HG02870 (cell line): ENCODE results near the gene RAB26.

Experiments
- ATAC-seq: cut with Tn5 transposase; IDR thresholded peaks from one replicate; pipeline ENCODE4 v1.9.1; 2021; ENCODE audit warnings: mild to moderate bottlenecking, moderate library complexity; ENCODE audit not compliant: unreplicated experiment

The RAB26 gene

DNA sequence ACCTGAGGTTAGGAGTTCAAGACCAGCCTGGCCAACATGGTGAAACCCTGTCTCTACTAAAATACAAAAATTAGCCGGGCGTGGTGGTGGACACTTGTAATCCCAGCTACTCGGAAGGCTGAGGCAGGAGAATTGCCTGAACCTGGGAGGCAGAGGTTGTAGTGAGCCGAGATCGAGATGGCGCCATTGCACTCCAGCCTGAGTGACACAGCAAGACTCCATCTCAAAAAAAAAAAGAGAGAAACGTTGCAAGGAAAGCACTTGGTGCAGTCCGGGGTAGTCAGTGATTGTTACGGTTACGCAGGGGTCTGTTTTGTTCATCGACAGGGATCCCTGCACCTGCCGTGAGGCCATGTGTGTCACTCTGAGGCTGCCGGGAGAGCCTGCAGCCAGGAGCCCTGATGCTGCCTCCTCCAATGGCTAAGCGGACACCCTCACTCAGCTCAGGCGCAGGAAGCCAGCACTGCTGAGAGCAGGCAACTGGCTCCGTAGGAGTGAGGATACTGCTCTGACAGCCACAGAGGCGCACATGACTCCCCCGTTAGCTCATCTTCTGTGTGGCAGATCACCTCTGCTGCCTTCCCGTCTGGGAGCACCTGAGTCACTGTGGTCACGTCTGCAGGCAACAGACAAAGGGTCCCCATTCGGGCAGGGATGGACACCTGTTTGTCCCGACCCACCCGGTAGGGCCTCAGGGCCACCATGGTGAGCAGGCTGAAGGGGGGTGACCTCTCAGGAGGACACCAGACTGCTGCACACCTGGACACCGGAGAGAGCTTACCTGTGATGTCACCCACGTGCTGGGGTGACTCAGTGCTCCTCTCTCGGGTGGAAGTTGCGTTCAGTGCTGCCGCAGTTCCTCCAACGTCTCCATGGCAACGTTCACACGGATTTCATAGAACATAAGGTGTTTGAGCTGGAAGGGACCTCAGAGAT, 5.2 kb upstream of the RAB26 start:
- no peak for ATAC-seq

DNA sequence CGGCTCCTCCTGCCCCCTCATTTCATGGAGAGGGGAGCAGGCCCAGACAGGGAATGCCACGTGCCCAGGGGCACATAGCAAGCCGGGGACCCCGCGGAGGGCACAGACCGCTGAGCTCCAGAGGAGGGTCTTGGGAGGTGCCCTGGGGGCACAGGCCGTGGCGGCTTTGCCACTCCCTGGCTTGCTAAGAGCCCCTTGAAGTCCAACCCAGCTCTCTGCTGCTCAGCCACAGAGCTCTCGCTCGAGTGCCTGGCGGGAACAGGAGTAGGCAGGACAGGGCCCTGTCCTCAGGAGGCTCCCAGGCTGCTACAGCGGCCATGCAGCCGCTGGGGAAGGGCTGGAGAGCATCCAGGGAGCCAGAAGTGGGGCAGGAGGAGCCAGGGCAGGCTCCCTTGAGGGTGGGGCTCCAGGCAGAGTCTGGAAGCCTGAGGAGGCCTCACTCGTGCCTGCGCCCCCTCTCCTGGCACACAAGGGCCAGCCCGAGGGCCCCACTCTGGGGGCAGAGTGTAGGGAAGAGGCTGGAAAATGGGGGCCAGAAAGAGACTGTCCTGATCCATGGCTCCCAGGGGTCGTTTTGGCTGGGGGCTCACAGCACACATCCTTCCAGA, 4.4 kb upstream of the RAB26 start:
- ATAC-seq = no peak

DNA sequence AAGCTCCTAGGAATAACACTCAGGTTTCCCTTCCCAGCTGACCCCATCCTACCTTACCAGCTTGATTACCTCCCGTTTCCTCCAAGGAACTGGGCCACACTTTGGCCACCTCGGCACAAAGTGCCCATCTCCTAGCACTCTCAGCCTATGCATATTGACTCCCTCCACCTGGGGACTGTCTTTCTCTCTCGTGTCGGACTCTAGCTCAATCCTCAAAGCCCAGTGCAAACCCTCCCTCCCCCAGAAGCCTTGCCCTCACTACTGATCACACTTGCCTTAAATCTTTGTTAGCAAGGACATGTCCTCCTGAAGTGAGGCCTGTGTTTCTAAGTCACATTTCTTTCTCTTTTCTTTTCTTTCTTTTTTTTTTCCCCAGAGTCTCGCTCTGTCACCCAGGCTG, 2.6 kb upstream of the RAB26 start:
- no peak for ATAC-seq

DNA sequence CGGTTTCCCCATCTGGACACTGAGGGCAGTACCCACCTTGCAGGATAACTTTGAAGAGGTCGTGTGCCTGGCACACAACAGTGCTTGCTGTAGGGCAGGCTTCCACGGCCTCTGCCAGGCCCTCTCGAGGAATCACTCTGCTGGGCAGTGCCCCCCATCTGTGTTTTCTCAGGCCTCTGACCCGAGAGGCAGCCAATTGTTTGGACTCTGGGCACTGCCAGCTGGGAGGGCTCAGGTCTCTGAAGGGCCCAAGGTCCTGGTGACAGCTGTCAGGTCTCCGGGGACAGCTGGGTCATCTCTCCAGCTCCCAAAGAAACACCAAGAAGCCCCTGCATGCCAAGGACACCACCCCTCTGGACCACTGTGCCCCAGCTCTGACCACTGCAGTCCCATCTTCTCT, 1.0 kb upstream of the RAB26 start:
- ATAC-seq = no peak

DNA sequence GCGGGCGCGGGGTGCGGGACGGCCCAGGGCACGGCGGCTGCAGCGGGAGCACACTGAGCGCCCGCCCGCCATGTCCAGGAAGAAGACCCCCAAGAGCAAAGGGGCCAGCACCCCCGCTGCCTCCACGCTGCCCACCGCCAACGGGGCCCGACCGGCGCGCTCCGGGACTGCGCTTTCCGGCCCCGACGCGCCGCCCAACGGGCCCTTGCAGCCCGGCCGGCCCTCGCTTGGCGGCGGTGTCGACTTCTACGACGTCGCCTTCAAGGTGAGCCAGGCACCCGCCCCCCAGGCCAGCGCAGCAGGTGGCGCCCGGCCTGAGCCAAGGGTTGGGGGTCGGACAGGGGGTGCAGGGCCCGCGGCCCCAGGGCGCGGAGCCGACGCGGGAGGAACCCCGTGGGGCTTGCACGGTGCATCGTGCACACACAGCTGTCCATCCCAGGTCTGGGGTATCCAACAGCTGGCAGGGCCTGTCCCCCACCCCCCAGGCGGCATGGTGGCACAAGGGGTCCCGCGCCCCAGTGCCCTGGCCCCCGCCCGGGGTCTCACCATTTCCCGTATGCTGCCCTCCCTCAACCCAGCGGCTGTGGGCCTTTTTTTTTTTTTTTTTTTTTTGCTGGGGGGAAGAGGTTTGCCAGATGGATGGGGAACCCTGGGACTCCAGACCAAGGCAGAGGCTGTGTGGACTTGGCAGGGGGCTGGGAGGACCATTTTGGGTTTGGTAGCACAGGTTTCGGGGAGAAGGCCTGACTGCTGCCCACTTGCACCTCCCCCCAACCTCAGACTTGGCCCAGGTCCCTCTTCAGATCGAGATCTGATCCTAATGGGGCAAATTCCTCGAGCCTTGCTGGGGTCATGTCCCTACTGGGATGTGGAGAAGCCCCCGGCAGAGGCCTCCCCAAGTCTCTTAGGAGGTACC, 547 bp downstream of the RAB26 start:
- ATAC-seq = no peak

DNA sequence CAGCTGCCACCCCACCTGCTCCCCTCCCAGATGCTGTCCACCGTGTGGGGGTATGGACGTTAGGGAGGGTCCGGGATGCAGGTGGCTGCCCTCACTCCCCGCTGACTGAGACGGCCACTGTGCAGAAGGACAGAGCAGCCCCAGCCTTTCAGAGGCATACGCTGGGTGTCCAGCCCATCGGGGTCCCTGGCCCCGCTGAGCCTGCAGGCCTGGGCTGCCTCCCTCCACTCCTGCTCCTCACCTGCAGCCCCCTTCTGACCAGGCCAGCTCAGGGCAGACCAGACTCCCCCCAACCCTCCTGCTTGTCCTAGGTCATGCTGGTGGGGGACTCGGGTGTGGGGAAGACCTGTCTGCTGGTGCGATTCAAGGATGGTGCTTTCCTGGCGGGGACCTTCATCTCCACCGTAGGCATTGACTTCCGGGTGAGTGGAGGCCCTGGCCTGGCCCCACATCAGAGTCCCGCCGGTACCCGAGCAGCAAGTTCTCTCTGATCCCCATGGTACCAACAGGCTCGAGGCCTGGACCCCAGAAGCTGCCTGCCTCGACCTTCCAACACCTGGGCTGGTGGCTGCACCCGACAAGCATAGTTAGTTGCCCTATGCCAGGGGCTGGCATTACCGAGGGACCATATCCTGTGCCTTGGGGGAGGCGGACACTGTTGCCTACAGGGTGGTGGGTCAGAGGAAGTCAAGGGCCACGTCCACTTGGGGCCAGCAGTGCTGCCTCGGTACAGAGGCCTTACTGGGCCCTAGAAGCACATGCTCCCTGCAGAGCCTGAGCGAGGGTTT, 1.4 kb downstream of the RAB26 start:
- no peak for ATAC-seq

DNA sequence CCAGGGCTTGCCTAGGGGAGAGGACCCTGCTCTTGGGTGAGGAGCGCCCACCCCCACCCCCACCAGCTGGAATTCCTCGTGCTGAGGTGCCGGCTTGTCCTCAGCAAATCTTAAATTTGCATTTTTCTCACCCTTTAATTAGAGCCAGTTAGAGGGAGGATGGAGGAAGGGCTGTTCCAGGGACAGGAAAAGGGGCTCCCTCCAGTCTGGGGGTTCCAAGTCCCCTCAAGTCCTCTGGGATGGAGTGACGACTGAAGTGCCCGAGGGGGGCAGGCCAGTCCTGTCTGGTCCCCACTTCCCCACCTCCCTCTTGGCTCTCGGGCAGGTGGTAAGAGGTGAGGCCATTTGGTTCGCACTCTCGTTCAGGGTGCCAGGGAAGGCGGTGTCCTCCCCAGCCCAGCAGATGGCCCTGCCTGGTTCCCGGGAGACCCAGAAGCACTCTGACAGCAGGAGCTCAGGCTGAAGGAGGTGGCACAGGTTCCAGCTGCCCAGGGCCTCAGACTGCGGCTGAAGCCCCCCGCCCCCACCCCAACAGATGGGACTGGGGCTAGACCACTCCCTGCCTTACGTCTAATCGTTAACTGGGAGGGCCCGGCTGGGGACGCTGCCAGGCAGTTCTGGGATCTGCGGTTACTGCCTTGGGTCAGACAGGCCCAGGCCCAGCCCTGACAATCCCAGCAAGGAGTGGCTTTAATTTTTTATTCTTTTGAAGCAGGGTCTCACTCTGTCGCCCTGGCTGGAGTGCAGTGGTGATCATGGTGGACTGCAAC, 2.2 kb downstream of the RAB26 start:
- no peak for ATAC-seq

DNA sequence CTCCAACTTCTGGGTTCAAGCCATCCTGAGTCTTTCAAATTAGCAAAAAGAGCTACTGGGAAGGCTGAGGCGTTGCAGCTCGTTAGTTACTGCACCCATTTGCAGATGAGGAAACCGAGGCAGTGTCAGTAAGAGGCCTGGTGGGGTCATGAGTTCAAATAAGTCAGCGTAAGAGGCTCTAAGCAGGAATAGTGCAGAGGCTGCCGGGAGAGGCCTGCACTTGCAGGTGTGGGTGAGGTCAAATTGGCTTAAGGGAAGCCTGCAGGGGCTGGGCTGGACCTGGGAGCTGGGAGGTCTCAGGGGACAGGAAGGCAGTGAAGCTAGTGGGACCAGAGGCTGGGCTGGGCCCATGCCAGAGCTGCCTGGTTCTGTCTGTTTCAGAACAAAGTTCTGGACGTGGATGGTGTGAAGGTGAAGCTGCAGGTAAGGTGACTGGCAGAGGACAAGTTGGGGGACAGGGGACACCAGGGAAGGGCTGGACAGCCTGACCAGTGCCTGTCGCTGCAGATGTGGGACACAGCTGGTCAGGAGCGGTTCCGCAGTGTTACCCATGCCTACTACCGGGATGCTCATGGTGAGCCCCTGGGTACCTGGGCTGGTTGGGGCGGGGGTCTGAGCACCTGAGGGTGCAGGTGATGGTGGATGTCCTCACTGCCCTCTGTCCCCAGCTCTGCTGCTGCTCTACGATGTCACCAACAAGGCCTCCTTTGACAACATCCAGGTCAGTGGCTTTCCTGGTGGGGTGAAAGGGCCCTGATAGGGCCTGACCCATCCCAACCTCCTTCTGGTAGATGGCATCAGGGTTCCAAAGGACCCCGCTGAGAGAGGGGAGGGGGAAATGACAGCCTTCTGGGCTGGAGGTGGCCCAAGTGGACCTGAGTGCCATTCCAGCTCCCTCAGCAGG, 3.0 kb downstream of the RAB26 start:
- no peak for ATAC-seq

DNA sequence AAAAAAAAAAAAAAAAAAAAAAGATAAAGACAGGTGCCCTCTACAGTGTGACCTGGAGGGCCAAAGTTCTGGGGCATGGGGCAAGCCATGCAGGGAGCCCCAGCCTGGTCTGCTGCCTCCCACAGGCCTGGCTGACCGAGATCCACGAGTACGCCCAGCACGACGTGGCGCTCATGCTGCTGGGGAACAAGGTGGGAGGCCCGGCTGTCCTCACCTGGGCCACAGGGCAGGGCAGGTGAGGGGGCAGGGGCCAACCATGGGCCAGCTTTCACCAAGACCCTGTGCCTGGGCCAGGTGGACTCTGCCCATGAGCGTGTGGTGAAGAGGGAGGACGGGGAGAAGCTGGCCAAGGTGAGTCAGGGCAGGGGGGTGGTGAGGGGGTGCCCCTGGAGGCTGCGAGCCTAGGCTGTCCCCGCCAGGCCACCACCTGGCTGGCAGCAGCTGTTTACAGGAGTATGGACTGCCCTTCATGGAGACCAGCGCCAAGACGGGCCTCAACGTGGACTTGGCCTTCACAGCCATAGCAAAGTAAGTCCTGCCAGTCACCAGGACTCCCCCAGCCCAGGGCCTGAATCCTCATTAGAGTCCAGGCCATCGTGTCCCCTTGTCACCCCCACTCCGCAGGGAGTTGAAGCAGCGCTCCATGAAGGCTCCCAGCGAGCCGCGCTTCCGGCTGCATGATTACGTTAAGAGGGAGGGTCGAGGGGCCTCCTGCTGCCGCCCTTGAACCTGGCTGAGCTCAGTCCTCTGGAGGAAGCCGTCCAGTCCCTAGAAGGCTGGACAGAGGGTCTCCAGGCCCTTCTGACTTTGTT, 4.5 kb downstream of the RAB26 start:
- ATAC-seq = no peak

DNA sequence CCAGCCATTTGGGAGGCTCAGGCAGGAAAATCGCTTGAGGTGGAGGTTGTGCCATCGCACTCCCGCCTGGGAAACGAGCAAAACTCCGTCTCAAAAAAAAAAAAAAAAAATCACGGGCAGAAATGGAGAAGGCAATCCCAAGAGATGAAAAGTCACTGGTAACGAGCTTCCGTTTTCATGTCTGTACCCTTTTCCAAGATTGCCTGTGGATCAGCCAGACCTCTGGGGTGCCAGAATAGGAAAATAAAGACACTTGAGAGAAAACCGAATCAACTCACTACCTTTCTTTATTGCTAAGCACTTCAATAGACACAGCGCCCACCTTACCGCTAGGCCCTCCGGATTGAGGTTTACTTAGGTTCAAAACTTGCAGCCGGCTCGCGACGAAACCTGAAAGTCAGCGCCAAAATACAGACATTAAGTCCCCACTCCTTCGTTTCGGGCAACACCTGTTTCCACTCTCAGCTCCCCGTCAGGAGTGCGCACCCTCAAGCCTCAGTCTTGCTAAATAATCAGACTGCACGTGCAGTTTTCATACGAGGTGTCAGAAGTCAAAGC, 6.2 kb downstream of the RAB26 start:
- ATAC-seq = no peak

DNA sequence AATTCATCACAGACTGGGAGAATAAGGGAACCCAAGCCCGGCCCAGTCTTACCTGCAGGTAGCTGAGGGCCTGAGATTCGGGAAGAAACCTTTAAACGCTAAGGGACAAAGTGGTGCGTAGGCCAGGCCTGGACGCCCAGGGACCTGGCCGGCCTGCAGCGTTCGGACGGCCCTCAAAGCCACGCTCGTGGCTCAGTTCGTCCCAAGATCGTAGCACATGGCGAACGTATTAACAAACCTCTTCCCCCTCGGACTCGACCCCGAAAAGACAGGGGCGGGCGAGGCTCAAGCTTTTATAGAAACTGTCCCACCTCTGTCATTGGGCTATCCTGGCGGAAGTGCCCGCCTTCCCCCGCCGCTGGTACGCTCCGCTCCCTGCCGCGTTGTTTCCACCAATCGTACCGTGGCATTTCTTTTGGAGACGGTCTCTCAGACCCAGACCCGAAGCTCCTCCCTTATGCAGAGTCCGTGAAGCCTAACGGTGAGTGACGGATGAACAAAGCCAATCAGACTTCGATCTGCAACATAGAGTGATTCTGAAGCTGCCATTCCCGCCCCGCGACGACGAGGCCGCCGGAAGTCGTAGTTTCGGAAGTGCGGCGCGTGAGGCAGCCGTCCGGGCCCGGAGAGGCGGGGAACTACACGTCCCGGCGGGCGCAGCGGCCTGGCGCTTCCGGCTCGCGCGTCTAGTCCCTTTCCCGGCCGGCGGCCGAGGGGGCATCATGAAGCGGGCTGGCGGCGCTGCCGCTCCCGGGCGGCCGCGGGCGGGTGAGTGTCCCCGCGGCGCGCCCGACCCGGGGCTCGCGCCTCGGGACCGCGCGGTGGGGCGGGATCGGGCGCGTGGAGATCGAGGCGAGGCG, 6.9 kb downstream of the RAB26 start, which contains the start of gene TRAF7:
TSS of gene TRAF7 (plus strand) at position 692 of the 860 bp plus-strand sequence. CDS start 8,139 bp downstream, outside the sequence.
- peak; percentile 83 for ATAC-seq

DNA sequence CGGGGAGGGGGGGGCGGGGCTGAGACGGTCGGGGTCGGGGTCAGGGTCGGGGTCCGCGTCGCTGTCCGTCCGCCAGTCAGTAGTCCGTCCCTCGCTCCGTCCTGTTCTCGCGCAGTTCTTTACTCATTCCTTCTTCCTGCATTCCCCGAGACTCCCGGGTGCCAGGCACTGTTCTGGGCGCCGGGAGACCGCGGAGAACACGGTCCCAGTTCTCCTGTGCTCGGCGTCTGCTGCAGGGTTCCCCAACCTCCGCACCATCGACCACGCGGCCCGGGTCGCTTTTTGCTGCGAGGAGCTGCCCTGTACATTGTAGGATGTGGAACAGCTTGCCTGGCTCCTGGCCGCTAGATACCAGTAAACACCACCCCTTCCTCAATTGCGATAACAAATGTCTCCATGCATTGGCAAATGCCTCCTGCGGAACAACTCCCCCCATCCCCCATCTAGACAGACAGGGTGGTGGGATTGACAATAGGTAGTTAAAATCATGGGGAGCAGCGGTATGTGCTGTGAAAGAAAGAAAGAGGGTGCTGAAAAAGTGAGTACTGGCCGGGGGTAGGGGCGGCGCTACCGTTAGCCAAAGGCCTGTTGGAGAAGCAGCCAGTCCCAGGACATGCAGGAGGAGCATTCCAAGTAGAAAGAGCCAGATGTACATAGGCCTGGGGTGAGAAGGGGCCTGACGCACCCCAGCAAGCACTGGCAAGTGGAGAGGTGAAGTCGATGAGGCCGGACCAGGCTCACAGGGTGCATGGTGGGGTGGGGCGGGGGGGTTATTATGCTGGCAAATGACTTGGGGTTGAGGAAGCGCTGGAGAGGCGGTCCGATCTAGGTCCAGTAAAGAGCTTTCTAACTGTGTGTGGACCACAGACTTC, 7.8 kb downstream of the RAB26 start:
- no peak for ATAC-seq

DNA sequence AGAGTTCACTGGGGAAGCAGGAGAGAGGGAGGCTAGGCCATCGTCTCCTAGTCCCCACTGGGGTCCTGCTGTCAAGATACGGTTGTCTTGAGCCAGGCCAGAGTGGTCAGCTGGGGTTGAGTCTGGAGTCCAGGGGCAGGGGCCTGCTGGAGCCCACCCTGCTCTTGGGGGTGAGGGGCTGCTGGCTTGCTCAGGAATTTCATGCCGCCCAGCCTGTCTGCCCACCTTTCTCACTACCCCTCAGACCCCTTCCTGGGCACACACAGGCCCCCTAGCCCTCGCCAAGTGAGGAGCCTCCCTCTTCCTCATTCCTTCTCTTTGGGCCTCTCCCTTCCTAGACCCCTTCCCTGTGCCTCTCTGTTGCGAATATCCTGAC, 8.4 kb downstream of the RAB26 start:
- ATAC-seq = no peak

DNA sequence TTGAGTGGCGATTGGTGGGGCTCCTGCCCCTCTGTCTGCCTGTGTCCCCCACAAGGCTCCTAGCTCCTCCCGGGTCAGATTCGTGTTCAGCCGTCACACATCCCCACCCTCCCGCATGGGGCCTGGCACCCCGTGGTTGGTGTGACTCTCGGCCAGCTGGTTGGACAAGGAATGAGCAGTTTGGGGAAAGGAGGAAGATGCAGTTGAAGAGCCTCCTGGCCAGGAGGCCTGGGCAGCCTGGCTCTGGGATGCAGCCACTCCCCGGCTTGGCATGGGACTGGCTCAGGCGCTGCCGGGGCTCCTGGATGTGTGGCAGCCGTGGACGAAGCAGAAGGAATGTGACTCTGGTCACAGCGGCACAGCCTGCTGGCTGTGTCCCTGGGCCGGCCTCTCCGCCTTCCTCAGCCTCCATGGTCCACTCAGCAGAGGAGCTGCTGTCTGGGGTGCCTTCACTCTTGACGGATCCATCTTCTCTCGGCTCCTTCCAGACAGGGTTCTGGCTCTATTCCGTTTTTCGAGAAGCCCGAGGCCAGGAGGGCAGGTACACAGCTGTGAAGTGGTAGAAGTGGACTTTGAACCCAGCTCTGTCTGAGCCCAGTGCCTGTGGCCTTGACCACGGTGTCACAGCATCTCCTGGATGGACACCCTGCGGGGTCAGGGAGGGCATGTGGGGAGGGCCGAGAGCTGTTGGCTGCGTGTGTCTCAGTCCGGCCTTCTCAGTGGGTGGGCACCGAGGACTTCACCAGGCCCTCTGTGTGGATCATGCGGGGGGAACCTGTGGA, 9.2 kb downstream of the RAB26 start:
- ATAC-seq = no peak

DNA sequence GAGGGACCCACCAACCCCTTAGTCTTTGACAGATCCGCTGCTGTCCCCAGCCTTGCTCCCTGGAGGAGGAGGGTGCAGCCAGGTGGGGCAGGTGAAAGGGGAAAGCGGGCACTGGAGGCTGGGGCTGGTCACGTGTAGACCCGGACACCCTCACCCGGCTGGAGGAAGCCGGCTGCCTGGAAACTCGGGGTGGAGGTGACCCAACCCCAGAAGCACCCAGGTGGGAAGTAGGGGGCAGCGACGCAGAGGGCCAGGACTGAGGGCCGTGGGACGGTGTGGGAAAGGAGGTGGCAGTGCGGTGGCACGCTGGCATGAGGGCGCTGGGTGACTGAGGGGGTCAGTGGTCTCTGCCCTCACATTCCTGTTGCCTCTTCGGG, 9.8 kb downstream of the RAB26 start:
- ATAC-seq = no peak
